PFSK-1 (cell line): ENCODE measurements around the gene AHR.

Experiments used
- SIN3A ChIP-seq: IDR thresholded peaks from 2 replicates; pipeline ENCODE4 v1.6.1; 2012; ENCODE audit warnings: mild to moderate bottlenecking, low read length, moderate library complexity, borderline replicate concordance; ENCODE audit not compliant: insufficient read depth
- TAF1 ChIP-seq: IDR thresholded peaks from 2 replicates; pipeline ENCODE4 v1.6.1; 2012; ENCODE audit warnings: low read length, control low read depth, borderline replicate concordance; ENCODE audit not compliant: insufficient read depth
- TF ChIP-seq, protein P1 (sequence below), 2 experiments: IDR thresholded peaks; 2 replicates each; pipeline versions ENCODE4 v1.6.1 to v1.8.0; 2011 to 2012; ENCODE audit warnings: low read depth in 2 of 2, low read length in 2 of 2, control low read depth in 1 of 2, inconsistent platforms in 1 of 2, mild to moderate bottlenecking in 1 of 2, moderate library complexity in 1 of 2; ENCODE audit not compliant: insufficient read depth in 1 of 2

GRCh38 chr7:17298102-17298839 lies at the start of gene AHR:
- TF ChIP-seq SIN3A = no peak
- TF ChIP-seq TAF1 = no peak
- TF ChIP-seq, protein P1, sequence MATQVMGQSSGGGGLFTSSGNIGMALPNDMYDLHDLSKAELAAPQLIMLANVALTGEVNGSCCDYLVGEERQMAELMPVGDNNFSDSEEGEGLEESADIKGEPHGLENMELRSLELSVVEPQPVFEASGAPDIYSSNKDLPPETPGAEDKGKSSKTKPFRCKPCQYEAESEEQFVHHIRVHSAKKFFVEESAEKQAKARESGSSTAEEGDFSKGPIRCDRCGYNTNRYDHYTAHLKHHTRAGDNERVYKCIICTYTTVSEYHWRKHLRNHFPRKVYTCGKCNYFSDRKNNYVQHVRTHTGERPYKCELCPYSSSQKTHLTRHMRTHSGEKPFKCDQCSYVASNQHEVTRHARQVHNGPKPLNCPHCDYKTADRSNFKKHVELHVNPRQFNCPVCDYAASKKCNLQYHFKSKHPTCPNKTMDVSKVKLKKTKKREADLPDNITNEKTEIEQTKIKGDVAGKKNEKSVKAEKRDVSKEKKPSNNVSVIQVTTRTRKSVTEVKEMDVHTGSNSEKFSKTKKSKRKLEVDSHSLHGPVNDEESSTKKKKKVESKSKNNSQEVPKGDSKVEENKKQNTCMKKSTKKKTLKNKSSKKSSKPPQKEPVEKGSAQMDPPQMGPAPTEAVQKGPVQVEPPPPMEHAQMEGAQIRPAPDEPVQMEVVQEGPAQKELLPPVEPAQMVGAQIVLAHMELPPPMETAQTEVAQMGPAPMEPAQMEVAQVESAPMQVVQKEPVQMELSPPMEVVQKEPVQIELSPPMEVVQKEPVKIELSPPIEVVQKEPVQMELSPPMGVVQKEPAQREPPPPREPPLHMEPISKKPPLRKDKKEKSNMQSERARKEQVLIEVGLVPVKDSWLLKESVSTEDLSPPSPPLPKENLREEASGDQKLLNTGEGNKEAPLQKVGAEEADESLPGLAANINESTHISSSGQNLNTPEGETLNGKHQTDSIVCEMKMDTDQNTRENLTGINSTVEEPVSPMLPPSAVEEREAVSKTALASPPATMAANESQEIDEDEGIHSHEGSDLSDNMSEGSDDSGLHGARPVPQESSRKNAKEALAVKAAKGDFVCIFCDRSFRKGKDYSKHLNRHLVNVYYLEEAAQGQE (IDR thresholded peaks at IDR 0.05; ENCODE audit: insufficient read depth in 1 of 2, low read depth in 2 of 2, low read length in 2 of 2) = no peak
